GM12878 (cell line): ENCODE measurements around the gene COMT. TPM values are rescaled to one million over a fixed set of nuclear protein-coding genes. Genes with fewer than 3 reads are reported as not detected.

Experiments used
- ATAC-seq: fragments of 200-7000 bp; cut with Tn5 transposase; 3 replicates; pipeline ENCODE4 v1.9.1; 2020; ENCODE audit warnings: mild to moderate bottlenecking, moderate library complexity
- BruUV-seq: library from RNA; stranded (reverse); fragments of 400-500 nt; replicated peaks from 2 replicates; lab custom pipeline; 2021; lab: Mats Ljungman, UMichigan
- CTCF ChIA-PET: fragments of 300-600 bp; sonication (Branson Sonifier 250); formaldehyde crosslinking; extraction: SDS; loops from one replicate; lab custom pipeline; 2021; ENCODE audit warnings: inconsistent platforms; lab: Yijun Ruan, JAX
- POLR2A ChIA-PET: fragments of 350-600 bp; formaldehyde crosslinking; extraction: SDS; loops from one replicate; lab custom pipeline; 2021; ENCODE audit warnings: inconsistent platforms; lab: Charles Lee
- RAD21 ChIA-PET: fragments of 300-600 bp; sonication (Branson Sonifier 250); formaldehyde crosslinking; loops from one replicate; lab custom pipeline; 2023; ENCODE audit warnings: antibody characterized with exemption; ENCODE audit not compliant: unreplicated experiment; lab: Charles Lee
- SMC1A ChIA-PET: fragments of 300-600 bp; sonication (Branson Sonifier 250); formaldehyde crosslinking; loops from one replicate; lab custom pipeline; 2023; ENCODE audit not compliant: unreplicated experiment, uncharacterized antibody; lab: Charles Lee
- DNase-seq: peaks from one replicate; pipeline ENCODE4 v3.0.0-alpha.2; 2011; ENCODE audit warnings: low read depth, low spot score
- FAIRE-seq: peaks from 3 replicates; lab custom pipeline; 2011; peaks lifted over from hg19 to GRCh38; lab: Jason Lieb, UNC
- H2AFZ ChIP-seq: 2 replicates; pipeline ENCODE4 v1.6.0; 2011; ENCODE audit warnings: low read depth, low read length, control low read depth; ENCODE audit not compliant: control insufficient read depth
- H3K27ac ChIP-seq: 2 replicates; pipeline ENCODE4 v1.5.1; 2011; ENCODE audit warnings: control low read depth; ENCODE audit not compliant: control insufficient read depth, insufficient read depth
- H3K27me3 ChIP-seq, 2 experiments: replicated peaks in 1 of 2; 2 replicates each; pipeline versions ENCODE4 v1.6.0 to v1.6.1; 2011; ENCODE audit warnings: low read length in 1 of 2; ENCODE audit not compliant: control insufficient read depth in 2 of 2, insufficient read depth in 2 of 2
- H3K36me3 ChIP-seq, 2 experiments: 2 replicates each; pipeline ENCODE4 v1.5.1; 2011; ENCODE audit warnings: low read length in 1 of 2; ENCODE audit not compliant: control insufficient read depth in 2 of 2, insufficient read depth in 2 of 2
- H3K4me1 ChIP-seq: 2 replicates; pipeline ENCODE4 v1.6.1; 2011; ENCODE audit warnings: mild to moderate bottlenecking, low read length, moderate library complexity, mixed read lengths; ENCODE audit not compliant: control insufficient read depth, insufficient read depth
- H3K4me2 ChIP-seq: 2 replicates; pipeline ENCODE4 v1.6.0; 2011; ENCODE audit warnings: control low read depth; ENCODE audit not compliant: control insufficient read depth, insufficient read depth
- H3K4me3 ChIP-seq: fragments of 200-600 bp; sonication (generic); 2 replicates; pipeline ENCODE4 v1.5.1; 2016
- H3K79me2 ChIP-seq: 2 replicates; pipeline ENCODE4 v1.6.0; 2011; ENCODE audit warnings: low read length; ENCODE audit not compliant: control insufficient read depth, insufficient read depth
- H3K9ac ChIP-seq: 2 replicates; pipeline ENCODE4 v1.8.0; 2011; ENCODE audit warnings: low read length, control low read depth, mixed read lengths; ENCODE audit not compliant: control insufficient read depth, insufficient read depth
- H3K9me3 ChIP-seq: replicated peaks from 3 replicates; pipeline ENCODE4 v1.5.1; 2011; ENCODE audit warnings: mild to moderate bottlenecking, low read length; ENCODE audit not compliant: control insufficient read depth, insufficient read depth
- H4K20me1 ChIP-seq: 2 replicates; pipeline ENCODE4 v1.6.0; 2011; ENCODE audit not compliant: control insufficient read depth, insufficient read depth
- BMI1 ChIP-seq: fragments of 450-650 bp; IDR thresholded peaks from 2 replicates; pipeline ENCODE4 v1.6.1; 2016; ENCODE audit warnings: mild to moderate bottlenecking, moderate library complexity, borderline replicate concordance
- CBX3 ChIP-seq: fragments of 200-600 bp; sonication (generic); IDR thresholded peaks from 2 replicates; pipeline ENCODE4 v1.6.1; 2016; ENCODE audit warnings: low read depth, borderline replicate concordance
- JUND ChIP-seq: IDR thresholded peaks from 2 replicates; pipeline ENCODE4 v1.6.1; 2012; ENCODE audit warnings: low read depth, mild to moderate bottlenecking, low read length, improper control_type of control experiment, moderate library complexity
- PAX5 ChIP-seq: IDR thresholded peaks from 2 replicates; pipeline ENCODE4 v1.6.1; 2011; ENCODE audit warnings: low read depth, low read length, borderline replicate concordance
- whole genome bisulfite sequencing: methylation state at CpG from one replicate; pipeline ENCODE4 v1.1.6; 2016; ENCODE audit warnings: low lambda C conversion rate; ENCODE audit not compliant: insufficient replicate concordance, insufficient coverage; ENCODE audit errors: missing lambda C conversion rate; 5-methylcytosine and 5-hydroxymethylcytosine counted together
- in situ Hi-C: fragments of 300-500 bp; cut with MboI; formaldehyde crosslinking; loops from 9 replicates; pipeline ENCODE4 v1.14.3; 2018; ENCODE audit warnings: mixed read lengths
- intact Hi-C: fragments of 100-400 bp; cut with micrococcal nuclease; formaldehyde crosslinking; loops from one replicate; pipeline ENCODE4 v1.14.2; 2022; ENCODE audit not compliant: unreplicated experiment
- polyA plus RNA-seq, 11 experiments: library from polyadenylated mRNA; depleted of rRNA in 4 of 11; unstranded in 6 of 11; stranded (reverse) in 5 of 11; fragments of >200 nt; fragmentation: Nextera tagmentation in 4 of 11; fragmentation: Illumina TruSeq in 1 of 11; extraction: Ambion mirVana in 4 of 11; extraction: Trizol in 1 of 11; gene quantifications; 1 replicate in 1 of 11; 2 replicates in 10 of 11; pipeline versions ENCODE4 v1.2.1 to v1.2.3, GENCODE V29; 2011 to 2016; ENCODE audit warnings: inconsistent platforms in 2 of 11, missing spikeins in 2 of 11, low read depth in 1 of 11
- total RNA-seq, 4 experiments: library from RNA; depleted of rRNA in 3 of 4; stranded (reverse); fragments of >200 nt in 3 of 4; fragmentation: Illumina TruSeq in 1 of 4; extraction: Trizol in 1 of 4; gene quantifications; 2 replicates each; pipeline versions ENCODE4 v1.2.1 to v1.2.3, GENCODE V29; 2013 to 2021
- TF ChIP-seq, protein P1 (sequence below): fragments of 450-650 bp; IDR thresholded peaks from 2 replicates; pipeline ENCODE4 v1.6.1; 2017; ENCODE audit warnings: mild to moderate bottlenecking, moderate library complexity

The COMT gene
- total and polyA plus RNA-seq, 10 of the 15 experiments (the other 5 are each of a cell fraction or from before 2014, with no cell fraction given) = 4.5 to 152 (median 66.1) TPM

DNA sequence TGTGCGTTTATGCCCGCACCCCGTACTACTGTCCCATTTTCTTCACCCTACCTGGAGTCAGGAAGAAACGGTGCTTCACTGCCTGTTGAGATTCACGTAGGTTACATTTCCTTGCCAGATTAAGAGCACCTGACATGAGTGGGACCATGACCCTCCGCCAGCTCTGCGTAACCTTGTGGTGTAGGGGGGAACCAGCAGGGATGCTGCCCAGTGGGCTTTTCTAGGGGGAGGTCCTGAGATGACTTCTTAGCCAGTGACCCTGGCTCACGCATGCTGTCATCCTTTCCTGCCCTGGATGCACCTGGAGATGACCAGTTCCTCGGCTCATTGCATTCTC lies 76.0 kb downstream of the COMT start:
- in situ Hi-C loops (no loop called here), intact Hi-C loops (no loop called here)
- no peaks in the 10 kb centered on the region for H3K9me3 ChIP-seq
- H2AFZ ChIP-seq = no peak overlapping the region
- ChIA-PET POLR2A (no interaction called here), CTCF (no interaction called here), RAD21 (no interaction called here), SMC1A (no interaction called here)
- no peak for TF ChIP-seq PAX5
- TF ChIP-seq, protein P1, sequence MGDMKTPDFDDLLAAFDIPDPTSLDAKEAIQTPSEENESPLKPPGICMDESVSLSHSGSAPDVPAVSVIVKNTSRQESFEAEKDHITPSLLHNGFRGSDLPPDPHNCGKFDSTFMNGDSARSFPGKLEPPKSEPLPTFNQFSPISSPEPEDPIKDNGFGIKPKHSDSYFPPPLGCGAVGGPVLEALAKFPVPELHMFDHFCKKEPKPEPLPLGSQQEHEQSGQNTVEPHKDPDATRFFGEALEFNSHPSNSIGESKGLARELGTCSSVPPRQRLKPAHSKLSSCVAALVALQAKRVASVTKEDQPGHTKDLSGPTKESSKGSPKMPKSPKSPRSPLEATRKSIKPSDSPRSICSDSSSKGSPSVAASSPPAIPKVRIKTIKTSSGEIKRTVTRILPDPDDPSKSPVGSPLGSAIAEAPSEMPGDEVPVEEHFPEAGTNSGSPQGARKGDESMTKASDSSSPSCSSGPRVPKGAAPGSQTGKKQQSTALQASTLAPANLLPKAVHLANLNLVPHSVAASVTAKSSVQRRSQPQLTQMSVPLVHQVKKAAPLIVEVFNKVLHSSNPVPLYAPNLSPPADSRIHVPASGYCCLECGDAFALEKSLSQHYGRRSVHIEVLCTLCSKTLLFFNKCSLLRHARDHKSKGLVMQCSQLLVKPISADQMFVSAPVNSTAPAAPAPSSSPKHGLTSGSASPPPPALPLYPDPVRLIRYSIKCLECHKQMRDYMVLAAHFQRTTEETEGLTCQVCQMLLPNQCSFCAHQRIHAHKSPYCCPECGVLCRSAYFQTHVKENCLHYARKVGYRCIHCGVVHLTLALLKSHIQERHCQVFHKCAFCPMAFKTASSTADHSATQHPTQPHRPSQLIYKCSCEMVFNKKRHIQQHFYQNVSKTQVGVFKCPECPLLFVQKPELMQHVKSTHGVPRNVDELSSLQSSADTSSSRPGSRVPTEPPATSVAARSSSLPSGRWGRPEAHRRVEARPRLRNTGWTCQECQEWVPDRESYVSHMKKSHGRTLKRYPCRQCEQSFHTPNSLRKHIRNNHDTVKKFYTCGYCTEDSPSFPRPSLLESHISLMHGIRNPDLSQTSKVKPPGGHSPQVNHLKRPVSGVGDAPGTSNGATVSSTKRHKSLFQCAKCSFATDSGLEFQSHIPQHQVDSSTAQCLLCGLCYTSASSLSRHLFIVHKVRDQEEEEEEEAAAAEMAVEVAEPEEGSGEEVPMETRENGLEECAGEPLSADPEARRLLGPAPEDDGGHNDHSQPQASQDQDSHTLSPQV = no peak
- no peak for TF ChIP-seq JUND
- TF ChIP-seq CBX3 = no peak
- TF ChIP-seq BMI1 = no peak
- DNase-seq = no peak
- H4K20me1 ChIP-seq = no peaks in the 10 kb centered on the region; the same call in 1 of the 2 replicates
- FAIRE-seq = no peak
- H3K79me2 ChIP-seq = peaks cover 16% of the 10 kb centered on the region
- H3K4me3 ChIP-seq = no peak overlapping the region
- peaks cover 5% of the 10 kb centered on the region for H3K4me1 ChIP-seq
- no peak overlapping the region for H3K27ac ChIP-seq
- H3K9ac ChIP-seq = no peak overlapping the region
- ATAC-seq = no peak
- BruUV-seq = no TSS peak
- peaks cover 8 to 12% of the 10 kb centered on the region in 2 experiments; a peak in 3 of 4 replicates for H3K27me3 ChIP-seq
- no peak overlapping the region; the same call in 1 of the 2 replicates for H3K4me2 ChIP-seq
- H3K36me3 ChIP-seq = no peaks in the 10 kb centered on the region
- 38% methylated on average over 9 of the region's 9 CpGs for WGBS
